ES-I3 (cell line): Measurements from ENCODE around the gene SHISA2.

Experiments
- H3K36me3 ChIP-seq: 2 replicates; pipeline ENCODE4 v1.6.1; 2013; ENCODE audit warnings: mild to moderate bottlenecking, low read length, control low read depth, moderate library complexity; ENCODE audit not compliant: insufficient read depth
- H3K4me1 ChIP-seq: 2 replicates; pipeline ENCODE4 v1.6.1; 2013; ENCODE audit warnings: mild to moderate bottlenecking, control low read depth, low read length; ENCODE audit not compliant: insufficient read depth
- H3K9ac ChIP-seq: 2 replicates; pipeline ENCODE4 v1.6.1; 2013; ENCODE audit warnings: low read depth, mild to moderate bottlenecking, low read length, moderate library complexity
- H3K9me3 ChIP-seq: 2 replicates; pipeline ENCODE4 v1.6.1; 2013; ENCODE audit warnings: mild to moderate bottlenecking, low read length, moderate library complexity; ENCODE audit not compliant: control insufficient read depth, insufficient read depth

The SHISA2 gene

DNA sequence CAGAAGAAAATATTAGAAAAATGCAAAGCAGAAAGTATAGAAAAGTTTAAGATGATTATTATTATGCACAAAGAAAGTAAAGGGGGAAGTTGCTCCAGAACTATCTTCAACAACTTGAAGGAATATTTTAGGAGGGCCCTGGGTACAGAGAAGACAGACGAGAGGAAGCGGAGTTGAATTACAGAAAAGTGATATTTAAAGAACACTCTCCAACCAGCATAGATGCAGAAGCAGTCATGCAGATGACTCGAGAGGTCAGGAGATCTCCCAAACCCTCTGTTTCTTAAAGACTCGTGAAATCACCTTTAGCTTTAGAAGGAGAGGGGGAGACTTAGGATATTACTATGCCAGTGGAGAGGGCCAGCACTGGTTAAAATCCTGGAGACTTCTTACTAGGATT is 8.5 kb upstream of the SHISA2 start:
- H3K36me3 ChIP-seq, result no peaks in the 10 kb centered on the region
- no peaks in the 10 kb centered on the region for H3K9me3 ChIP-seq
- no peak overlapping the region for H3K9ac ChIP-seq
- H3K4me1 ChIP-seq, result no peaks in the 10 kb centered on the region

DNA sequence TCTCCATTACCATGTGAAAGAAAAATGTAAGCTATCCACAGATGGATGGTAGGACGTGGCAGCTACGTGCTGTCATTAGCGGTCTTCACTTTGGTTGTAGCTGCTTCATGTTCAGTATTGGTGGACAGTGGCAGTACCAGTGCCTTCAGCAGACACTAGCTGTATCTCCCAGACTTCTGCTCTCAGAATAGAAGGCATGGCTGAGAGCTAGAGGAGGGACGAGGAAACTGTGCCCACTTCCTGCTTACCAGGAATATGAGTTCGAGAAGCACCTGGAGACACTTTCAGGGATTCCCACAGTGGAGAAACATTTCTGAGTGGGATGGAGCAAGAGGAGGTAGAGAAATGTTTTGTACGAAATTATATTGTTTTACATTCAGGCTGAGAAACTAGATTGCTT is 6.9 kb upstream of the SHISA2 start:
- H3K9ac ChIP-seq, result no peak overlapping the region
- no peaks in the 10 kb centered on the region for H3K4me1 ChIP-seq
- H3K36me3 ChIP-seq, result no peaks in the 10 kb centered on the region
- H3K9me3 ChIP-seq, result no peaks in the 10 kb centered on the region

DNA sequence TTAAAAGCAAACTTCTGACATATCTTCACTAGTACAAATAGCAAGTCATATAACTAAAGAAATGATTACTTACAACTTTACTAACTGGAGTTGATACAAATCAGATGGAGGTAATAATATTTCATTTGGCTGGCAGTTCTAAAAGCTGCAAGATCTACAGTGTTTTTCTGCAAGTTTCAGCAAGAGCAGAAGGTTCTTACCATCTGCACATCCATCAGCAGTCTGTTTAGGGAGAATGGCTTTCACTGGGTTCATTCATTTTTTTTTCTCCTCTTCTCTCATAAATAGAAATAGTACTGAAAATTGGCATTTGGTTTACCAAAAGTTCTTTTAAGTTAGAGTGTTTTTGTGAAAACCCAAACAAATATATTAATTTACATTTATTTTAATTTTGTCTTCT is 3.1 kb upstream of the SHISA2 start:
- Histone ChIP-seq H3K9ac (no peak overlapping the region), H3K9me3 (no peaks in the 10 kb centered on the region), H3K36me3 (no peaks in the 10 kb centered on the region), H3K4me1 (no peaks in the 10 kb centered on the region)

DNA sequence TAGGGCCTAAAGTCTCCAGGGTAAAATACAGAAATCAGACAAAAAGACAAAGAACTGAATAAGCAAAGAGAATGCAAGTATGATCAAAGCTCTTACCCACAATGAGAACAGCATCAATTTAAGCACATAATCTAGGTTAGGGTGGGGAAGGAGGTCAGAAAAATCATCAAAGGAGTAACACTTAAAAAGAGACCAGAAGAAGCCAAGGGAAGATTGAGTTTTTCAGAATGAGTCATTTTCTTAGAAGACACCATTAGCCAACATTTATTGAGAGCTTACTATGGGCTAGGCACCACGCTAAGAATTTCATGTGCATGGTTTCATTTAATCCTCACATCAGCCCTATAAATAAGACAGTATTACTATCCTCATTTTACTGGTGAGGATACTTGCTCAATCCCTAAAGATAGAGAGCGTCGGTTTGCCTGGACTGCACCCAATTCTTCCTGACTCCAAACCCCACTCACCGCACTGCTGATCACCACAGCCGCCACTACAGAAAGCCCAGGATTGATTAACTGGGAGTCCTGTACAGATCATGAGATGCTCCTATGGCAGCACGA is 1.7 kb upstream of the SHISA2 start:
- Histone ChIP-seq H3K9ac (no peak overlapping the region), H3K9me3 (no peaks in the 10 kb centered on the region; the same call in 1 of the 2 replicates), H3K4me1 (no peaks in the 10 kb centered on the region; the same call in 1 of the 2 replicates), H3K36me3 (no peaks in the 10 kb centered on the region)

DNA sequence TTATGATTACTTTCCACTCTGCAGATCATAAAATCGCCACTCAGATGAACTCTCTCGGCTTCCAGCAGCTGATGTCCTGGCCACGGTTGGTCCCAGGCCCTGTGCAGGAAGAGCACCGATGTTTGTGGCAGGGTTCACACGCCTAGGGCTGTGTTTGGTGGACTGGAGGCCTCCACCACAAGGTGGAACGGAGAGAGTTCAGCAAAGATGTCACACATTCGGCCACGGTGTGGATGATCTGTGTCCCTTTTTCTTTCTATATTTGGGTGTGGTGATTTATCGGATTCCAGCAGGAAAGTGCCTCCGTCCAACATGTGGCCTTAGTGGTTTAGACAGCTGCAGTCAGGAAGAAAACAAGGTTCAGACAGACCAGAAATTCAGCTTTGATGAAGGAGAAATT is 521 bp upstream of the SHISA2 start:
- H3K4me1 ChIP-seq, result no peaks in the 10 kb centered on the region; the same call in 1 of the 2 replicates
- H3K36me3 ChIP-seq, result no peaks in the 10 kb centered on the region
- no peaks in the 10 kb centered on the region; the same call in 1 of the 2 replicates for H3K9me3 ChIP-seq
- H3K9ac ChIP-seq, result peak overlapping the region; percentile 54; the same call in 1 of the 2 replicates

DNA sequence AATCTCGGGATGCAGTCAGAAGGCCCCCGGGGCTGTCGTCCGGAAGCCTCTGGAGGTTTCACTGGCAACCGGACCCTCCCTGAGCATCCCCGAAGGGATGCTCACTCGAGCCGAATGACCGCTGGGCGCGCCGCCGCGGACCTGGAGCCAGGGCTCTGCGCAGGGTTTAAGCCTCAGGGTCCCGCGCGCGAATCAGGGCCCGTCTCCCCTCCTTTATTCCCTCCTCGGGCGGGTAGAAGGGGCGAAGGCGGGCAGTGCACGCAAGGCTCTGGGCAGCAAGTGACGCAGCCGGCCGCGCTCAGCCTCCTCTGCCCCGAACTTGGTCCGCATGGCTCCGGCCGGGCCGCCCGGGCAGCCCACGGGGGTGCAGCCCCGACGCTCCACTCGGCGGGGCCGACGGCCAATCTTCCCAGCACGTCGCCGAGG is 572 bp downstream of the SHISA2 start:
- H3K4me1 ChIP-seq, result no peaks in the 10 kb centered on the region; the same call in 1 of the 2 replicates
- peak overlapping the region; percentile 54 for H3K9ac ChIP-seq
- H3K9me3 ChIP-seq, result no peaks in the 10 kb centered on the region; the same call in 1 of the 2 replicates
- H3K36me3 ChIP-seq, result no peaks in the 10 kb centered on the region

DNA sequence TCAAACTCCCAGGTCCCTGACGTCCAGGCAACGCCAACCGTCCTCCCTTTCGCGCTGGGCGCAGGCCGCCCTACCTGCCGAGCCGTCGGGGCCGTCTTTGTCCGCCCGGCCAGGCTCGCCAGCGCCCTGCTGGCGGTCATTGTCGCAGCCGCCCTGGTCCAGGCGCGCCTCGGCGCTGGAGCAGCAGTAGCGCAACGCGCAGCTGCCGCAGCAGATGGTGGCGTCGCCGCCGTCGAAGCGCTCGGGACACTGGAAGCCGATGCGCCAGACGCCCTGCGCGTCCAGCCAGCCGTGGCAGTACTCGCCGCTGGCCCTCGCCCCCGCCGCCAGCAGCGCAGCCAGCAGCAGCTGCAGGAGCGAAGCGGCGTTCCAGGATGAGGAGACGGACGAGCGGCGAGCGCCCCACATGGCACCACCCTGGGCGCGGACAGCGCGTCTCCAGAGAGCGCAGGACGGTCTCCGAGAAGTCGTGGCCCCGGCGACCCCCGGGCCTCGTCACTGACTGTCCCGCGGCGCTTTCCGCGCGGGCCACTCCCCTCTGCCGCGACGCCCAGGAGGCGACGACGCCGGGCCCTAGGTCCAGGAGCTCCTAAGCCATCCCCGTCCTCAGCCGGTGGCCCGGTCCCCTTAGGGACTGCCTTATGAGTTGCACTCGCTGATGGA is 1.1 kb downstream of the SHISA2 start:
- H3K4me1 ChIP-seq, result no peaks in the 10 kb centered on the region; the same call in 1 of the 2 replicates
- no peaks in the 10 kb centered on the region; the same call in 1 of the 2 replicates for H3K9me3 ChIP-seq
- H3K36me3 ChIP-seq, result no peaks in the 10 kb centered on the region
- peak overlapping the region; percentile 54 for H3K9ac ChIP-seq

DNA sequence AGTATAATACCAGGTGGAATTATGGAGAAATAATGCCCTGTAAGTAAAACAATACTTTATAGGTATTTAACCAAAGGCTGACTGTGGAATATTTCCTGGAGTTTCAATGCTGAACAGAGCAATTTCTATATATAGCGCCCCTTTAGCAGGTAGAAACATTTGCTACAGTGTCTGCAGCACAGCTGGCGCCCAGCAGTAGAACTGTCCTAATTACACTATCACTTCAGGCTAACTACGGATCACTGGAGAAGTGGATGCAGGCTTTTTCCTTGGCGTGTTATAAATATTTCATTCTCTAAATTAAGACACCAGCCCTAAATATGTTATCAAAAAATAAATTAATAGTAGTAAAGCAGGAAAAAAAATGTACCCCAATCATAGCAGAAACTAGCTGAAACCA is 3.1 kb downstream of the SHISA2 start:
- Histone ChIP-seq H3K4me1 (no peaks in the 10 kb centered on the region; the same call in 1 of the 2 replicates), H3K9me3 (no peaks in the 10 kb centered on the region; the same call in 1 of the 2 replicates), H3K9ac (peak overlapping the region; percentile 54), H3K36me3 (no peaks in the 10 kb centered on the region)

DNA sequence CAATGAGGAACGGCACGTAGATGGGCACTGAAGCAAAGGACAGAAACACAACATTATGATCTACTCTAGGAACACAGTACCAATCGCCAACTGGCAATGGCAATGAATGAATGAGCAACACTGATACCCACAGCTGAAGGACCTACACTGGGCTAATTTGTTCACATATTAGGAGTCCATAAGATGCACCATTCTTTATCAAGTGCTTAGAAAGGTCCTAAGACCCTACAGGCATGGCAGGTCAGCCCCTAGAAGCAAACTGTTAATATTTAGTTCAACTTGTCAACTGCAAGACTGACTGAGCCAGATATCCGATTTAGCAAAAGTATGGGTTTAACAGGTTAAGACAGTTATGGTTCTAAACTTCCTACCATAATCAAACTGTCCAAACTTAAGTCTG is 4.8 kb downstream of the SHISA2 start:
- Histone ChIP-seq H3K4me1 (no peaks in the 10 kb centered on the region; the same call in 1 of the 2 replicates), H3K9ac (no peak overlapping the region), H3K36me3 (no peaks in the 10 kb centered on the region), H3K9me3 (no peaks in the 10 kb centered on the region; the same call in 1 of the 2 replicates)

DNA sequence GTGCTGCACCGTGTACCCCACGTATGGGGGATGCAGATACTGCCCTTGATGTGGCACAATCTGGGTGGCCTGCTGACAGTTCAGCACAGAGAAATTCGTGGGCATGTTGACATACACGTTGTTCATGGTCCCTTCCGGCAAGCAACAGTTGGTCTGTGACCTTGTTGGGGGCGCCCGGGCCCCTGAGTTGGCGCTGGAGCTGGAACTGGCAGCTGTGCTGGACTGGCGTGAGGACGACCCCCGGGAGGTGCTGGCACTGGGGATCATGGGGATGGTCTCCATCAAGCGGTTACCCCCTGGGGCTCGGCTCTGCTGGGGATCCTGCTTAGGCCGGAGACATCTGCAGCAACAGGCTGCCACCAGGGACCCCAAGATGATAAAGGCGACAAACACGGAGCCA is 5.2 kb downstream of the SHISA2 start:
- no peaks in the 10 kb centered on the region for H3K36me3 ChIP-seq
- no peak overlapping the region for H3K9ac ChIP-seq
- H3K4me1 ChIP-seq, result no peaks in the 10 kb centered on the region; the same call in 1 of the 2 replicates
- H3K9me3 ChIP-seq, result no peaks in the 10 kb centered on the region; the same call in 1 of the 2 replicates

DNA sequence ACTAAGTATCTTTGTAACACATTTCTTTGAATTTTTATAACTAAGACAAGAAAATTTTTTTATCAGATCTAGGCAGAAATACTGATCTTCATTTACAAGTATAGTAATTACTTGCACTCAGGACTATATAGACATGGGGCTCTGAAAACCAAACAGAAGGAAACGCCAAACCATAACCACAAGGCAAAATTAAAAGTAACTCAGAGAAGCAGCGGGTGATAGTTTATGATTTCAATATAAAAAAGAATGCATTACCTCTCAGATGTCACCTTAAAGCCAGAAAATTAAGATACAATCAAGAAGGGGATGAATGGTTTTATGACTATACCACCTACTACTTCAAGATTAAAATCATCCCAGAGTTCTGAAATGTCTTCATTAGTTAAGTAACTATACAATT is 6.7 kb downstream of the SHISA2 start:
- Histone ChIP-seq H3K9me3 (no peaks in the 10 kb centered on the region; the same call in 1 of the 2 replicates), H3K36me3 (no peaks in the 10 kb centered on the region), H3K4me1 (no peaks in the 10 kb centered on the region; the same call in 1 of the 2 replicates), H3K9ac (no peak overlapping the region)

DNA sequence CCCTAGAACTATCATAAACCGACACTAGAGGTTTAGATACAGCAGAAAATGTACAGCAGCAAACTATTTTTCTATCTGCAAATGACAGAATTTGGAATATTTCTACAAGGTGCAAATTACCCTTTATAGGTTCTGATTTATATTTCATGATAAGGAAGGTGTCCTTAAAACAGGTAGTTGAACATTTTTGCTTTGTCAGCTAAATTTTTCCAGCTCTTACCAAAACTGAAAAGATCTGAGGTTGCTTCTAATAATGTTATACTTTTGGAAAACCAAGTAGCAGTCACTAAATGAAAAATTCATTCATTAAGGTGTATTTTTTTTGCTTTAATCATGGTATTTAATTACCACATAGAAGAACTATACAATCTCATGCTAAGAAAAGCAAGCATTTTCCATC is 9.0 kb downstream of the SHISA2 start:
- Histone ChIP-seq H3K4me1 (no peaks in the 10 kb centered on the region), H3K36me3 (no peaks in the 10 kb centered on the region), H3K9me3 (no peaks in the 10 kb centered on the region), H3K9ac (no peak overlapping the region)

DNA sequence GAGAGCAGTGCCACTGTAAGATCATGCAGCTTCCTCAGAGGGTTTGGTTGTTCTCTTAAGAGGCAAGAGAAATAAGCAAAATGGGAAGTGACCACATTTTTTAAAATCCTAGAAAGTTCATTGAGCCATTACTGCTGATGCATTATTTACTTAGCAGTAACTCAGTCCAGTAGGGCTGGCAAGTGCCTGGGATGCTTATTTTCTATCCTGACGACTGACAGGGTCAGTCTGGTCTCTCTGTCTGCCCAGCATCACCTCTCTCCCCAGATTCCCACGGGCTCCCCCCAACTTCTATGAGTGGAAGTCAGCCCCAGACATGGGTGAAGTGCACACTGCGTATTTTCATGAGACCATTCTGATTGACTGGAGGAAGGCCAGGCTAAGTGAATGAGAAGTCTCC is 10.4 kb downstream of the SHISA2 start:
- no peaks in the 10 kb centered on the region for H3K36me3 ChIP-seq
- H3K9me3 ChIP-seq, result no peaks in the 10 kb centered on the region
- no peak overlapping the region for H3K9ac ChIP-seq
- H3K4me1 ChIP-seq, result no peaks in the 10 kb centered on the region

DNA sequence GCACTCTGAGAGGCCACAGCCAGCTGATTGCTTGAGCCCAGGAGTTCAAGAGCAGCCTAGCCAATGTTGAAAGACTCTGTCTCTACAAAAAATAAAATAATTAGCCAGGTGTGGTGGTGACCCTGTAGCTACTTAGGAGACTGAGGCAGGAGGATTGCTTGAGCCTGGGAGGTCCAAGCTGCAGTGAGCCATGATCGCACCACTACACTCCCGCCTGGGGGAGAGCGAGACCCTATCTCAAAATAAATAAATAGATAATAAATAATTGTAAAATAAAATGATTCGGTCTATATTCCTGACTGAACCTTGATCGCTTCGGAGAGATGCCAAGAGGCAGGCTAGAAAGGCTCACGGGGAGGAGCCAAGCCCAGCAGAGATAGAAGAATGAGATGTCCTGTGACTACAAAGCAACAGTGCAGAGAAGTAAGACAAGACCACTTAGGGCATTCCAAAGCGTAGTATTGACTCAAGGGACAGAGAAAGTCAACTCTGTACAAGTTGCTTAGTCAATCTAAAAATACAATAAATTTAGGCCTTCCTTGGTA is 12.8 kb downstream of the SHISA2 start:
- Histone ChIP-seq H3K4me1 (no peaks in the 10 kb centered on the region), H3K9ac (no peak overlapping the region), H3K36me3 (no peaks in the 10 kb centered on the region), H3K9me3 (no peaks in the 10 kb centered on the region)

DNA sequence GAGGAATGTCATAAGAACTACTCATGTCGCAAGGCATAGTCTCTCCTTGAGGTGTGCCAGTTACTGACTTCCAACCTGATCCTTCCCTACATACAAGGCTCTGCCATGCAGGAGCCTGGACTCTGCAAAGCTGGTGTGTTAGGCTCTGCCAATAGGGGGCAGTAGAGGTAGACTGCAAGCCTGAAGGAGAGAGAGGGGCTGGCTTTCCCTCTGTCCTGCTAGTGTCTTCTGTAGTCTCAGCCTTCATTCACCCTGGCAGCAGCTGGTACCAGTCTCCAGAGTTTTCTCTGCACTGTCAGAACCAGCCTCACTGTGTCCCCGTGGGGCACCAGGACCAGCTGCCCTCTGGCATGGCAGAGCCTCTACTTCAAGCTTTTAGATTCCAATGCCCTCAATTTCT is 14.5 kb downstream of the SHISA2 start:
- Histone ChIP-seq H3K9ac (no peak overlapping the region), H3K36me3 (no peaks in the 10 kb centered on the region), H3K4me1 (no peaks in the 10 kb centered on the region), H3K9me3 (no peaks in the 10 kb centered on the region)
